ENCODE data around the gene INHBC. TPM values are rescaled to one million over a fixed set of nuclear protein-coding genes. Genes with fewer than 3 reads are reported as not detected.
A peak's percentile ranks its signal among the peaks of the same experiment; 100 is the strongest.

INHBC gene
- total RNA-seq, 1 experiment from 2014 or later: not detected

DNA sequence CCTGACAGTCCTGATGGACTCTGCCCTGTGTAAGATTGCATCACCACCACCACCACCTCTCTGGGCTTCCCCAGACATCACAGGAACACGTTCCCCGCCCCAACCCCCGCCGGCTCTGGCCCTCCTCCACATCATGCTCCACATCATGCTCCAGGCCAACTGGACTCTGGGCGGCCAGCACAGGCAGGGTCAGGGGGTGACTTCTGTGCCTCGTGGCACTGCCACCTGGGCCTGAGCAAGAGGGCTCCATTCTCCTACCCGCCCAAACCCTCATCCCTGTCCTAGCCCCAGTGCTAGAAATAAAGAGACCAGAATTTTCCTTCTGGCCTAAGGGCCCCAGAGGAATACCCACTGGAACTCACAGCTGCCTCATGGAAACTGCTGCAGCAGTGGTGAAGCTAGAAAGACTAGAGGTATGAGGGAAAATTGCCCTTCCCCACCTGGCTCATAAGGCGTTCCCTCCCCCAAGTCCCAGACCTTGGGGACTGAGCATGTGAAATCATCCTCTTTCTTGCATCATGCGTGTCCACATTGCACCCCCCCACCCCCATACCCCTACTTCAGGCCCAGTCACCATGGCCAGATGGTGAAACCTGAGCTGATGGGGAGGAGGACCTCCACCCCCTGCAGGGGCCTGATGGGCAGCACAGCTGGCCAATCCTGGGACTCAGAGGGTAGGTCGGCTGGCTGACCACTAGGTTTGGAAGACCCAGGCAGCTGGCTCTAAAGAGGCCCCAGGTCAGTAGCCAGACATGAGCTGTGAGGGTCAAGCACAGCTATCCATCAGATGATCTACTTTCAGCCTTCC lies 20.2 kb downstream of the INHBC start, which contains the start of gene INHBE:
TSS of gene INHBE (plus strand) at position 742 of the 808 bp plus-strand sequence. CDS start 230 bp downstream, outside the sequence.
- H3K9ac ChIP-seq (ENCODE audit: low read length): no peak within 1 kb of the TSS
- BruUV-seq (replicated peaks): no TSS peak

DNA sequence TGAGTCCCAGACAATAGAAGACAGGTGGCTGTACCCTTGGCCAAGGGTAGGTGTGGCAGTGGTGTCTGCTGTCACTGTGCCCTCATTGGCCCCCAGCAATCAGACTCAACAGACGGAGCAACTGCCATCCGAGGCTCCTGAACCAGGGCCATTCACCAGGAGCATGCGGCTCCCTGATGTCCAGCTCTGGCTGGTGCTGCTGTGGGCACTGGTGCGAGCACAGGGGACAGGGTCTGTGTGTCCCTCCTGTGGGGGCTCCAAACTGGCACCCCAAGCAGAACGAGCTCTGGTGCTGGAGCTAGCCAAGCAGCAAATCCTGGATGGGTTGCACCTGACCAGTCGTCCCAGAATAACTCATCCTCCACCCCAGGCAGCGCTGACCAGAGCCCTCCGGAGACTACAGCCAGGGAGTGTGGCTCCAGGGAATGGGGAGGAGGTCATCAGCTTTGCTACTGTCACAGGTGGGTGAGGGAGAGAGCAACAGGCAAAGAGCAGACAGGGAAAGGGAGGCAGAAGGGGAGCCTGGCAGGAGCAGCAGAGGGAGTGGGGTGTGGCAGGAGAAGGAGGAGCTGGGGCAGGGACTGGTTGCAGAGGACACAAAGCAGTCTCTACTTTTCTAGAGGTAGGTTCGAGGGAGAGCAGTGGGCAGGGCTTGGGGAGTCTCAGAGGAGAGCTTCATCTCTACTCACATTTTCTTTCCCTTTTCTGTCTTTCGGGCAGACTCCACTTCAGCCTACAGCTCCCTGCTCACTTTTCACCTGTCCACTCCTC lies 21.0 kb downstream of the INHBC start:
- no peak overlapping the region for H3K4me3 ChIP-seq (ENCODE audit: low read length)
- H3F3A ChIP-seq (ENCODE audit: low read length, unreplicated experiment): no peaks in the 10 kb centered on the region
- ATAC-seq (no peak), DNase-seq (no peak)
- H3K9me2 ChIP-seq (replicated peaks; ENCODE audit: low read length): no peaks in the 10 kb centered on the region
- ChIA-PET CTCF (interaction anchor here (0.5 to 1.1 kb wide), 5 partner anchors 23 to 226 kb away, joined by 3 to 18 read pairs (median 7); partner anchors contain the start of gene SHMT2), POLR2A (ENCODE audit: unreplicated experiment) (no interaction called here)
- TF ChIP-seq EZH2 (IDR thresholded peaks at IDR 0.05; ENCODE audit: low read length, unreplicated experiment): no peak
- TF ChIP-seq EZH2phosphoT487 (IDR thresholded peaks at IDR 0.05; ENCODE audit: borderline replicate concordance, low read length): no peak
- TF ChIP-seq, protein P1, sequence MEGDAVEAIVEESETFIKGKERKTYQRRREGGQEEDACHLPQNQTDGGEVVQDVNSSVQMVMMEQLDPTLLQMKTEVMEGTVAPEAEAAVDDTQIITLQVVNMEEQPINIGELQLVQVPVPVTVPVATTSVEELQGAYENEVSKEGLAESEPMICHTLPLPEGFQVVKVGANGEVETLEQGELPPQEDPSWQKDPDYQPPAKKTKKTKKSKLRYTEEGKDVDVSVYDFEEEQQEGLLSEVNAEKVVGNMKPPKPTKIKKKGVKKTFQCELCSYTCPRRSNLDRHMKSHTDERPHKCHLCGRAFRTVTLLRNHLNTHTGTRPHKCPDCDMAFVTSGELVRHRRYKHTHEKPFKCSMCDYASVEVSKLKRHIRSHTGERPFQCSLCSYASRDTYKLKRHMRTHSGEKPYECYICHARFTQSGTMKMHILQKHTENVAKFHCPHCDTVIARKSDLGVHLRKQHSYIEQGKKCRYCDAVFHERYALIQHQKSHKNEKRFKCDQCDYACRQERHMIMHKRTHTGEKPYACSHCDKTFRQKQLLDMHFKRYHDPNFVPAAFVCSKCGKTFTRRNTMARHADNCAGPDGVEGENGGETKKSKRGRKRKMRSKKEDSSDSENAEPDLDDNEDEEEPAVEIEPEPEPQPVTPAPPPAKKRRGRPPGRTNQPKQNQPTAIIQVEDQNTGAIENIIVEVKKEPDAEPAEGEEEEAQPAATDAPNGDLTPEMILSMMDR (conservative IDR thresholded peaks at IDR 0.05; ENCODE audit: low read depth, low read length): no peak
- H3K4me1 ChIP-seq (ENCODE audit: insufficient read depth, low read length): peaks cover 23% of the 10 kb centered on the region
- intact Hi-C loops (cut with micrococcal nuclease): no loop called here
- 0 out of 2 replicates have a peak, but pooled peaks cover 4% of the 10 kb centered on the region for H3K27me3 ChIP-seq (ENCODE audit: low read length)
- no peak overlapping the region for H2AFZ ChIP-seq (ENCODE audit: low read length)
- no peaks in the 10 kb centered on the region for H4K20me1 ChIP-seq (ENCODE audit: low read length)
- no TSS peak for BruUV-seq (replicated peaks)
- no peaks in the 10 kb centered on the region for H3K9me3 ChIP-seq (ENCODE audit: low read length)
- no peaks in the 10 kb centered on the region for H3K79me2 ChIP-seq (ENCODE audit: low read length)
- no peak overlapping the region for H3K9ac ChIP-seq (ENCODE audit: low read length)
- no peaks in the 10 kb centered on the region for H3K36me3 ChIP-seq (ENCODE audit: low read depth, low read length)
- H3K4me2 ChIP-seq (ENCODE audit: low read length): 0 out of 2 replicates have a peak overlapping the region, but pooled peaks have one; percentile 25
- H3K27ac ChIP-seq (ENCODE audit: low read length): no peak overlapping the region

More for the DNA sequence above, 20.2 kb downstream of the INHBC start, which contains the start of gene INHBE:
- intact Hi-C loops (cut with micrococcal nuclease): no loop called here
- Histone ChIP-seq H2AFZ (ENCODE audit: low read length) (no peak within 1 kb of the TSS), H3F3A (ENCODE audit: low read length, unreplicated experiment) (no peaks in the 10 kb centered on the region), H3K4me2 (ENCODE audit: low read length) (0 out of 2 replicates have a peak within 1 kb of the TSS, but pooled peaks have one; percentile 25), H3K4me3 (ENCODE audit: low read length) (no peak within 1 kb of the TSS), H4K20me1 (ENCODE audit: low read length) (no peaks in the 10 kb centered on the region), H3K27me3 (ENCODE audit: low read length) (no peaks in the 10 kb centered on the region), H3K9me3 (ENCODE audit: low read length) (no peaks in the 10 kb centered on the region), H3K27ac (ENCODE audit: low read length) (no peak within 1 kb of the TSS), H3K79me2 (ENCODE audit: low read length) (no peaks in the 10 kb centered on the region), H3K4me1 (ENCODE audit: insufficient read depth, low read length) (peaks cover 23% of the 10 kb centered on the region), H3K9me2 (replicated peaks; ENCODE audit: low read length) (no peaks in the 10 kb centered on the region), H3K36me3 (ENCODE audit: low read depth, low read length) (no peaks in the 10 kb centered on the region)
- ChIA-PET POLR2A (ENCODE audit: unreplicated experiment) (no interaction called here), CTCF (interaction anchor here (0.6 kb wide), 2 partner anchors 142 to 225 kb away, joined by 7 to 18 read pairs; partner anchors contain the start of gene SHMT2)
- DNase-seq: no peak
- no peak for TF ChIP-seq EZH2phosphoT487 (IDR thresholded peaks at IDR 0.05; ENCODE audit: borderline replicate concordance, low read length)
- TF ChIP-seq EZH2 (IDR thresholded peaks at IDR 0.05; ENCODE audit: low read length, unreplicated experiment): no peak
- TF ChIP-seq, protein P1 (conservative IDR thresholded peaks at IDR 0.05; ENCODE audit: low read depth, low read length): no peak
- ATAC-seq: no peak

Data from PC-3 (cell line).